ENCODE results near the gene FBXO17. TPM values are rescaled to one million over a fixed set of nuclear protein-coding genes. Genes with fewer than 3 reads are reported as not detected.

FBXO17 gene
- total and polyA plus RNA-seq, 2 of the 13 experiments (the other 11 are each of a cell fraction or from before 2014, with no cell fraction given), result 22.1 to 58.7 TPM

DNA sequence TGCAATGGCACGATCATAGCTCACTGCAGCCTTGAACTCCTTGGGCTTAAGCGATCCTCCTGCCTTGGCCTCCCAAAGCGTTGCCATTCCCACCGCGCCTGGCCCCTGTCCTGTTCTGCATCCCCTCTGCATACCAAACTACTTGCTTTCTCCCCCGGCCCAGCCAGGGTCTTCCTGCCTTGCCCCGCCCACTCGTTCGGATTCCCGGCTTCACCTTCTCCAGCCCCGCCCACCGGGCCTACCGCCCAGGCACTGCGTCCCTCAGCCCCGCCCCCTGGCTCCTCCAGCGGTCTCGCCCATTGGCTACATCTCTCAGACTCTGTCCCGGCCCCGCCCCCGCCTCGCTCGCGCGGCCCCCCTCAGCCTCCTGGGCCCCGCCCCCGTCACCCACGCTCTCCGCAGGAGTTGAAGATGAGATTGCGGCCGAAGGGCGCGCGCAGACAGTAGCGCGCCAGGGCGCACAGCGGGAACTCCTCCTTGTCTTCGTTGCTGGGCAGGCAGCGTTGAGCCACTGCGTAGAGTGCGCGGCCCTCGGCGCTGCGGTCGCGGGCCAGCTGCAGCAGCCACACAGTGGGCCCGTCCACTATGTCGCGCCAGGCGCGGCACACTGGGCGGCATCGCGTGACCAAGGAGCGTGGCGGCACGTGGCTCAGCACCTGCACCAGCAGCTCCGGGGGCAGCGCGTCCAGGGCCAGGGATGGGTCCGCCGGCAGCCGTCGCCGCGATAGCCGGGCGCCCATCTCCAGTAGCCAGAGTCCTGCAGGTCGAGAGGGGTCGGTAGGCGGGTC, 25.8 kb downstream of the FBXO17 start:
- in situ Hi-C loops (cut with HindIII; ENCODE audit: extremely low pct_ligation_motif_present, low pct_unique_long_range_greater_than_20kb), result no loop called here
- TF ChIP-seq AGO2 (optimal IDR thresholded peaks at IDR 0.05; ENCODE audit: low read depth, low read length), result peak; percentile 97
- TF ChIP-seq, protein P1, sequence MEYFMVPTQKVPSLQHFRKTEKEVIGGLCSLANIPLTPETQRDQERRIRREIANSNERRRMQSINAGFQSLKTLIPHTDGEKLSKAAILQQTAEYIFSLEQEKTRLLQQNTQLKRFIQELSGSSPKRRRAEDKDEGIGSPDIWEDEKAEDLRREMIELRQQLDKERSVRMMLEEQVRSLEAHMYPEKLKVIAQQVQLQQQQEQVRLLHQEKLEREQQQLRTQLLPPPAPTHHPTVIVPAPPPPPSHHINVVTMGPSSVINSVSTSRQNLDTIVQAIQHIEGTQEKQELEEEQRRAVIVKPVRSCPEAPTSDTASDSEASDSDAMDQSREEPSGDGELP (IDR thresholded peaks at IDR 0.05; ENCODE audit: borderline replicate concordance, low read depth), result no peak
- TF ChIP-seq ZC3H13 (CRISPR knock-in tag; IDR thresholded peaks at IDR 0.05), result 0 out of 2 replicates have a peak, but pooled peaks have one; percentile 64
- no peak for TF ChIP-seq YEATS2 (CRISPR knock-in tag; IDR thresholded peaks at IDR 0.05; ENCODE audit: borderline replicate concordance)
- TF ChIP-seq ZNF558 (CRISPR knock-in tag; IDR thresholded peaks at IDR 0.05; ENCODE audit: borderline replicate concordance), result no peak
- no peak for TF ChIP-seq ZNF17 (CRISPR knock-in tag; IDR thresholded peaks at IDR 0.05)
- TF ChIP-seq, protein P2, sequence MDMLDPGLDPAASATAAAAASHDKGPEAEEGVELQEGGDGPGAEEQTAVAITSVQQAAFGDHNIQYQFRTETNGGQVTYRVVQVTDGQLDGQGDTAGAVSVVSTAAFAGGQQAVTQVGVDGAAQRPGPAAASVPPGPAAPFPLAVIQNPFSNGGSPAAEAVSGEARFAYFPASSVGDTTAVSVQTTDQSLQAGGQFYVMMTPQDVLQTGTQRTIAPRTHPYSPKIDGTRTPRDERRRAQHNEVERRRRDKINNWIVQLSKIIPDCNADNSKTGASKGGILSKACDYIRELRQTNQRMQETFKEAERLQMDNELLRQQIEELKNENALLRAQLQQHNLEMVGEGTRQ (IDR thresholded peaks at IDR 0.05; ENCODE audit: low read depth, low read length), result no peak
- TF ChIP-seq, protein P2 (CRISPR knock-in tag; IDR thresholded peaks at IDR 0.05; ENCODE audit: borderline replicate concordance), result no peak
- TF ChIP-seq ZNF24 (IDR thresholded peaks at IDR 0.05), result no peak
- TF ChIP-seq ELF1 (CRISPR knock-in tag; IDR thresholded peaks at IDR 0.05), result no peak
- TF ChIP-seq ZNF776 (CRISPR knock-in tag; IDR thresholded peaks at IDR 0.05), result no peak
- TF ChIP-seq RAD51 (IDR thresholded peaks at IDR 0.05; ENCODE audit: borderline replicate concordance), result no peak
- TF ChIP-seq, protein P3, sequence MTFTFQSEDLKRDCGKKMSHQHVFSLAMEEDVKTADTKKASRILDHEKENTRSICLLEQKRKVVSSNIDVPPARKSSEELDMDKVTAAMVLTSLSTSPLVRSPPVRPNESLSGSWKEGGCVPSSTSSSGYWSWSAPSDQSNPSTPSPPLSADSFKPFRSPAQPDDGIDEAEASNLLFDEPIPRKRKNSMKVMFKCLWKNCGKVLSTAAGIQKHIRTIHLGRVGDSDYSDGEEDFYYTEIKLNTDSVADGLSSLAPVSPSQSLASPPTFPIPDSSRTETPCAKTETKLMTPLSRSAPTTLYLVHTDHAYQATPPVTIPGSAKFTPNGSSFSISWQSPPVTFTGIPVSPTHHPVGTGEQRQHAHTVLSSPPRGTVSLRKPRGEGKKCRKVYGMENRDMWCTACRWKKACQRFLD (CRISPR knock-in tag; IDR thresholded peaks at IDR 0.05; ENCODE audit: borderline replicate concordance), result no peak
- no peak for TF ChIP-seq DPF2 (CRISPR knock-in tag; IDR thresholded peaks at IDR 0.05; ENCODE audit: borderline replicate concordance, low read depth)
- peak; percentile 44; the same call in 1 of the 2 replicates for TF ChIP-seq RBFOX2 (IDR thresholded peaks at IDR 0.05; ENCODE audit: low read depth, low read length)
- TF ChIP-seq MAFK (conservative IDR thresholded peaks at IDR 0.05 in 1 of 2, IDR thresholded peaks at IDR 0.05 in 1 of 2; ENCODE audit: low read length in 2 of 2), result no peak
- no peak for TF ChIP-seq ZNF430 (CRISPR knock-in tag; IDR thresholded peaks at IDR 0.05)
- no peak for TF ChIP-seq KMT2B (CRISPR knock-in tag; IDR thresholded peaks at IDR 0.05)
- TF ChIP-seq, protein P4, sequence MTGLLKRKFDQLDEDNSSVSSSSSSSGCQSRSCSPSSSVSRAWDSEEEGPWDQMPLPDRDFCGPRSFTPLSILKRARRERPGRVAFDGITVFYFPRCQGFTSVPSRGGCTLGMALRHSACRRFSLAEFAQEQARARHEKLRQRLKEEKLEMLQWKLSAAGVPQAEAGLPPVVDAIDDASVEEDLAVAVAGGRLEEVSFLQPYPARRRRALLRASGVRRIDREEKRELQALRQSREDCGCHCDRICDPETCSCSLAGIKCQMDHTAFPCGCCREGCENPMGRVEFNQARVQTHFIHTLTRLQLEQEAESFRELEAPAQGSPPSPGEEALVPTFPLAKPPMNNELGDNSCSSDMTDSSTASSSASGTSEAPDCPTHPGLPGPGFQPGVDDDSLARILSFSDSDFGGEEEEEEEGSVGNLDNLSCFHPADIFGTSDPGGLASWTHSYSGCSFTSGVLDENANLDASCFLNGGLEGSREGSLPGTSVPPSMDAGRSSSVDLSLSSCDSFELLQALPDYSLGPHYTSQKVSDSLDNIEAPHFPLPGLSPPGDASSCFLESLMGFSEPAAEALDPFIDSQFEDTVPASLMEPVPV (CRISPR knock-in tag; IDR thresholded peaks at IDR 0.05), result no peak

More for the DNA sequence above, 25.8 kb downstream of the FBXO17 start:
- DNase-seq (ENCODE audit: low spot score), result no peak
- no peaks in the 10 kb centered on the region for H3K9me3 ChIP-seq (ENCODE audit: low read length)
- ChIA-PET CTCF (ENCODE audit: low intra/inter-chr PET ratio, low total read pairs) (no interaction called here), POLR2A (no interaction called here)
- peaks cover 23% of the 10 kb centered on the region for H3K4me1 ChIP-seq (ENCODE audit: insufficient read depth, low read length)
- no TSS peak for BruUV-seq (replicated peaks)
- H3K27me3 ChIP-seq (ENCODE audit: control insufficient read depth in 1 of 2, insufficient read depth in 2 of 2, low read length in 2 of 2), result no peaks in the 10 kb centered on the region
- intact Hi-C loops (cut with micrococcal nuclease; ENCODE audit: unreplicated experiment), result no loop called here
- peaks cover 11 to 28% of the 10 kb centered on the region in 2 experiments for H3K36me3 ChIP-seq (replicated peaks in 1 of 2; ENCODE audit: control insufficient read depth in 1 of 2, insufficient read depth in 2 of 2, low read length in 2 of 2)
- no peak overlapping the region for H3K4me3 ChIP-seq (replicated peaks in 1 of 3; ENCODE audit: insufficient read depth in 1 of 3, low read depth in 2 of 3, low read length in 3 of 3)
- no peak overlapping the region for H3K9ac ChIP-seq (ENCODE audit: insufficient read depth, low read depth, low read length)
- H3K79me2 ChIP-seq (ENCODE audit: insufficient read depth, low read length), result no peaks in the 10 kb centered on the region
- H3K4me2 ChIP-seq (ENCODE audit: low read depth, low read length), result no peak overlapping the region
- H2AFZ ChIP-seq (ENCODE audit: low read length), result no peak overlapping the region
- ATAC-seq, result no peak
- WGBS (ENCODE audit: low lambda C conversion rate), result 98% methylated on average over 57 of the region's 72 CpGs
- no peak overlapping the region for H3K27ac ChIP-seq (ENCODE audit: extremely low read length, insufficient read depth, low read length)
- H4K20me1 ChIP-seq (ENCODE audit: insufficient read depth, low read length), result peaks cover 8% of the 10 kb centered on the region; the same call in 1 of the 2 replicates
- FAIRE-seq, result no peak
